Measurements from ENCODE around the gene CYSRT1. TPM values are rescaled to one million over a fixed set of nuclear protein-coding genes. Genes with fewer than 3 reads are reported as not detected.

CYSRT1 gene
- total RNA-seq, 1 donor from 2014 or later: not detected

DNA sequence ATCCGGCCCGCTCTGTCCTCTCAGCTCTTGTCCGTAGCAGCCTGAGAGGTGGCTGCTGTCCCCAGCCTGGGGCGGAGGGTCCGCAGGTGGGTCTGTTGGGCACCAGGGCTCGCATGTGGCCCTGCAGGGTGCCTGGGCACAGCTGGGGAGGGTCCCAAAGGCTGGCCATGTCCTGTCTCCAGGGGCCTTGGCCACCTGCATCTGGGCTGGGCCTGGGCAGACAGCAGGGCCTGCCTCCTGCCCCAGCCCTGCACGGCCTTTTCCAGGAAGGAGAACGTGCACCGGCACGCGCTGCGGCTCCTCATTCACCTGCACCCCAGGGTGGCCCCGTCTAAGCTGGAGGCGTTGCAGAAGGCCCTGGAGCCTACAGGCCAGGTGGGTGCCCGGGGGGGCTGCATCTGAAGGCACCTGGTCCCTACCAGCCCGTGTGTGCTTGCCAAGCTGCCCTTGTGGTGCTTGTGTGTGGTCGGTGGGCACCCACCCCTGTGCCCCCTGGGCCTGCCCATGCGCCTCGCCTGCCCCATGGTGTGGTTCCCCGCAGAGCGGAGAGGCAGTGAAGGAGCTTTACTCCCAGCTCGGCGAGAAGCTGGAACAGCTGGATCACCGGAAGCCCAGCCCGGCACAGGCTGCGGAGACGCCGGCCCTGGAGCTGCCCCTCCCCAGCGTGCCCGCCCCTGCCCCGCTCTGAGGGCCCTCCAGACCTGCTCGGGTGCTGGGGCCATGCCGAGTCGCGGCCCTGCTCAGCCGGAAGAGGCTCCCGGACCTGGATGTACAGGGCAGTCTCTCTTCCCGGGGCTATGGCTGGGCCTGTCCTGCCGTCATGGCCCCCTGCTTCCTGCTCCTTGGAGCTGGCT, 47.5 kb downstream of the CYSRT1 start:
- DNase-seq: no peak

DNA sequence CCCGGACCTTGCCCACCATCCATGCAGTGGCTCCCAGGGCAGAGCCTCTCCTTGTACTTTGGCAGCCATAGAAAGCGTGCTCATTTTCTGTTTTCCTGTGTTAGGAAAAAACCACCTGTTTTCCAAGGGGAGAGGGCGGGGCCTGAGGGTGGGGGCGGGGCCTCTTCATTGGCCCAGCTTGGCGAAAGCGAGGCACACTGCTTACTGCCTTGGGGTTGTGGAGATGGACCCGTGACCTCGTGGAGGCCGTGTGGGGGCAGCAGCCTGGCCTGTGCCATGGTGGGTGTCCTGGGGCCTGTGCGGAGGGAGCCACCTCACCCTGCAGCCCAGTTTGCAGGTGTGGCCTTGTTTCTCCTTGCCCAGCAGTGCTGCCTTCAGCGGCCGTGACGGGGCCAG, 48.1 kb downstream of the CYSRT1 start:
- DNase-seq: no peak

DNA sequence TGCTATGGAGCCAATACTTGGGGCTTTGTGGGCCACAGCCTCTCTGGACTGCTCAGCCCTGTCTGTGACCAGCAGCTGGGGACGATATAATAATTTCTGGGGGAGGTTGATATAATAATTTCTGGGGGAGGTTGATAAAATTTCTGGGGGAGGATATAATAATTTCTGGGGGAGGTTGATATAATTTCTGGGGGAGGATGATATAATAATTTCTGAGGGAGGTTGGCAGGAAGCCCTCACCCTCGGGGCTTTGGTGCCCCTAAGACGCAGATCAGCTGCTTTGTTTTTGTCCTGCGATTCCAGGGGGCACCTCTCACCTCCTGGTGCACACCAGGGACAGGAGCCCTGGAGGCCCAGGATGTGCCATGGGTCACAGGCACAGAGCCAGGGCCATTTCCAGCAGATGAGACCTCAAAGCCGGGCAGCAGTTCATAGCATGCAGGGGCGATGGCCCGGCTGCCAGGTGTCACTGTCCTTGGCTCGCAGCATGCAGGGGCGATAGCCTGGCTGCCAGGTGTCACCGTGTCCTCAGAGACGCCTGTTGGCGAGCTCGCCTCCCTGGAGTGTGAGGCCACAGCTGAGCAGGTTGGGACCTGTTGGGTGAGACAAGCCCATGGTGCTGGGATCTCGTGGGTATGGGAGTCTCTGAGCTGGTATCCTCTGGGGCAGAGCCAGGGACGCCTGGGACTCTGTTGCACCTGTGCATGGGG, 48.8 kb downstream of the CYSRT1 start:
- DNase-seq: no peak

DNA sequence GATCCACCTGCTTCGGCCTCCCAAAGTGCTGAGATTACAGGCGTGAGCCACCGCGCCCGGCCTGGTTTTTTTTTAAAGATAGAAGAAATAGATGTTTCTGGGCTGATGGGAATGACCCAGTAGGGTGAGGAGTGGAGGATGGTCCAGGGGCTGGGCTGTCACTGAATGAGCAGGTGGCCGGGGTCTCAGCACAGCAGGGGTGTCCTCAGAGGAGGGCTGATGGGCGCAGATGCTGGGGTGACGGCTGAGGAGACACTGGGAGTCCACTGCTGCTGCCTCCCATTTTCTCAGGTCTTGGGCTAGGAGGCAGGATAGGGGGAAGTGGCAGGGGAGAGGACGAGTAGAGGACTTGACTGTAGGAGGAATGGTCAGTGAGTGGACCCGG, 50.2 kb downstream of the CYSRT1 start:
- no peak for DNase-seq

Other genes with a start within 250 kb of the CYSRT1 start
- gene PTGDS, start 247.7 kb upstream of the CYSRT1 start, total RNA-seq: 52.1 TPM
- gene LCNL1, start 242.2 kb upstream of the CYSRT1 start, total RNA-seq: 0.16 TPM
- 13.6 TPM for gene PAXX, start 232.8 kb upstream of the CYSRT1 start, total RNA-seq
- 0.31 TPM for gene CLIC3, start 228.6 kb upstream of the CYSRT1 start, total RNA-seq
- gene ABCA2, start 196.9 kb upstream of the CYSRT1 start, total RNA-seq: 20.9 TPM
- gene FUT7, start 193.1 kb upstream of the CYSRT1 start, total RNA-seq: not detected
- gene NPDC1, start 179.0 kb upstream of the CYSRT1 start, total RNA-seq: 15.3 TPM
- gene ENTPD2, start 171.1 kb upstream of the CYSRT1 start, total RNA-seq: 0.16 TPM
- gene SAPCD2, start 154.6 kb upstream of the CYSRT1 start, total RNA-seq: 1.6 TPM
- gene UAP1L1, start 147.7 kb upstream of the CYSRT1 start, total RNA-seq: 0.31 TPM
- 38.5 TPM for gene MAN1B1, start 138.2 kb upstream of the CYSRT1 start, total RNA-seq
- gene DPP7, start 110.4 kb upstream of the CYSRT1 start, total RNA-seq: 17.6 TPM
- gene GRIN1, start 86.0 kb upstream of the CYSRT1 start, total RNA-seq: 31.2 TPM
- gene LRRC26, start 55.1 kb upstream of the CYSRT1 start, total RNA-seq: 0.62 TPM
- not detected for gene TMEM210, start 53.1 kb upstream of the CYSRT1 start, total RNA-seq
- 19.3 TPM for gene ANAPC2, start 36.6 kb upstream of the CYSRT1 start, total RNA-seq
- gene SSNA1, start 36.5 kb upstream of the CYSRT1 start, total RNA-seq: 13.4 TPM
- gene TPRN, start 24.4 kb upstream of the CYSRT1 start, total RNA-seq: 4.7 TPM
- gene TMEM203, start 19.5 kb upstream of the CYSRT1 start, total RNA-seq: 42.9 TPM
- 2.8 TPM for gene NDOR1, start 19.5 kb upstream of the CYSRT1 start, total RNA-seq
- gene RNF208, start 2.9 kb upstream of the CYSRT1 start, total RNA-seq: 1.4 TPM
- gene RNF224, start 2.3 kb downstream of the CYSRT1 start, total RNA-seq: not detected
- gene SLC34A3, start 5.7 kb downstream of the CYSRT1 start, total RNA-seq: 0.16 TPM
- gene TUBB4B, start 16.1 kb downstream of the CYSRT1 start, total RNA-seq: 68.9 TPM
- gene STPG3, start 26.1 kb downstream of the CYSRT1 start, total RNA-seq: not detected
- gene NELFB, start 30.2 kb downstream of the CYSRT1 start, total RNA-seq: 44.8 TPM
- gene TOR4A, start 52.6 kb downstream of the CYSRT1 start, total RNA-seq: 0.31 TPM
- gene NRARP, start 77.1 kb downstream of the CYSRT1 start, total RNA-seq: 3.6 TPM
- gene EXD3, start 198.0 kb downstream of the CYSRT1 start, total RNA-seq: 14.2 TPM
- gene NOXA1, start 198.2 kb downstream of the CYSRT1 start, total RNA-seq: 2.0 TPM
- gene ENTPD8, start 216.2 kb downstream of the CYSRT1 start, total RNA-seq: 0.16 TPM
- gene NSMF, start 234.2 kb downstream of the CYSRT1 start, total RNA-seq: 35.7 TPM